ENCODE measurements around the gene FGF11.

The FGF11 gene

GRCh38 chr17:7404737-7405349, 34.5 kb upstream of the FGF11 start:
- DNase-seq (ENCODE audit: low spot score in 2 of 2) = peak in 1 of 2 experiments; percentile 74
- in situ Hi-C loops (cut with MboI; ENCODE audit: low sequenced_read_pairs) = no loop called here
- peak overlapping the region; percentile 69 for H3K4me3 ChIP-seq
- H3K9me3 ChIP-seq = no peaks in the 10 kb centered on the region
- peaks cover 6% of the 10 kb centered on the region for H3K4me1 ChIP-seq
- H3K27me3 ChIP-seq (ENCODE audit: low read depth) = no peaks in the 10 kb centered on the region
- H3K36me3 ChIP-seq (replicated peaks) = peaks cover 10% of the 10 kb centered on the region

DNA sequence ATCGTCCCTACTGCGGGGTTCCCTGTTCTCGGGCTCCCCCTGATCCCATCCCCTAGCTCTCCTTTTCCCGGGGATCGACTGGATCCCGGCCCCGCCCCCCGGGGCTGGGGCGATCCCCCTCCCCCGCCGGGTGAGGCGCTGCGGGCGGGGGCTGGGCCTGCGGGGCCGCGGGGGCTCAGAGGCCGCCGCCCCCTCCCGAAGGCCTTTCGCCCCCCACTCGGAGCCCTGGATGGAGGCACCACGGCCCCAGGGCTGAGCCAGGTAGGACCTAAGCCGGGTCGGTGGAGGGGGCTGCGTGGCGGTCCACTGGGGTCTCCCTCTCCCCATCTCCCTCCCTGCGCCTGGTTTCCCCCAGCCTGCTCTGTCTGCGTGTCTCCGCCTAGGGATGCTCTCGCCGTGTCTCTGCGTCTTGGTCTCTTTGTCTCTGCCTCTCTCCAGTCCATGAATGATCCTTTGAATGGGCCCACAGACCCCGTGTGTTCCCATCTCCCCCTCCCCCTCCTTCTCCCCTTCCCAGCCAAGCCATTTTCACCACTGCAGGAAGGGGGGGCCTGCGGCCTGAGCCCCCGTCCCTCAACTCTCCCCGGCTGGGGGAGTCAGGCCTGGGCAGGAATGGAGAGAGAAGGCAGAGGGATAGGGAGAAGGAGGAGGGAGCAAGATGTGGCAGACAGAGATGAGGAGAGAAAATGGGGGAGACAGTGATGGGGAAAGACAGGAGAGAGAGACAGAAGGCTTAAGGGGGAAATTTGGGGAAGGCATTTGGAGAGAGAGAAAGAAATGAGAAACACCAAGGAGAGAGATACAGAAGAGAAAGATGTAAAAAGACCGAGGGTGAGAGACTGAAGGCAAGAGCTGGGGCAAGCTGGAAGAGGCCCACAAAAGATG, 33.7 kb upstream of the FGF11 start:
- peaks cover 14% of the 10 kb centered on the region for H3K36me3 ChIP-seq (replicated peaks)
- peaks cover 6% of the 10 kb centered on the region for H3K4me1 ChIP-seq
- H3K4me3 ChIP-seq = peak overlapping the region; percentile 69
- DNase-seq (ENCODE audit: low spot score in 2 of 2) = peak in 1 of 2 experiments; percentile 40
- in situ Hi-C loops (cut with MboI; ENCODE audit: low sequenced_read_pairs) = no loop called here
- no peaks in the 10 kb centered on the region for H3K27me3 ChIP-seq (ENCODE audit: low read depth)
- no peaks in the 10 kb centered on the region for H3K9me3 ChIP-seq

GRCh38 chr17:7406235-7406825, 33.0 kb upstream of the FGF11 start:
- peak in 1 of 2 experiments; percentile 26 for DNase-seq (ENCODE audit: low spot score in 2 of 2)
- H3K27me3 ChIP-seq (ENCODE audit: low read depth) = no peaks in the 10 kb centered on the region
- H3K4me1 ChIP-seq = peaks cover 6% of the 10 kb centered on the region
- no peaks in the 10 kb centered on the region for H3K9me3 ChIP-seq
- in situ Hi-C loops (cut with MboI; ENCODE audit: low sequenced_read_pairs) = no loop called here
- peaks cover 14% of the 10 kb centered on the region for H3K36me3 ChIP-seq (replicated peaks)
- H3K4me3 ChIP-seq = peak overlapping the region; percentile 69

GRCh38 chr17:7407082-7407481, 32.2 kb upstream of the FGF11 start:
- Histone ChIP-seq H3K36me3 (replicated peaks) (peaks cover 12% of the 10 kb centered on the region), H3K9me3 (no peaks in the 10 kb centered on the region), H3K27me3 (ENCODE audit: low read depth) (no peaks in the 10 kb centered on the region), H3K4me3 (no peak overlapping the region), H3K4me1 (peaks cover 6% of the 10 kb centered on the region)
- in situ Hi-C loops (cut with MboI; ENCODE audit: low sequenced_read_pairs) = no loop called here
- DNase-seq (ENCODE audit: low spot score in 2 of 2) = no peak

GRCh38 chr17:7407485-7408251, 31.6 kb upstream of the FGF11 start, which contains the start of gene NLGN2:
TSS of gene NLGN2 (plus strand) at chr17:7407845. CDS start at chr17:7408256, 411 bp downstream.
- no peaks in the 10 kb centered on the region for H3K27me3 ChIP-seq (ENCODE audit: low read depth)
- H3K36me3 ChIP-seq (replicated peaks) = peaks cover 10% of the 10 kb centered on the region
- peaks cover 5% of the 10 kb centered on the region for H3K4me1 ChIP-seq
- no peak within 1 kb of the TSS for H3K4me3 ChIP-seq
- in situ Hi-C loops (cut with MboI; ENCODE audit: low sequenced_read_pairs) = no loop called here
- no peaks in the 10 kb centered on the region for H3K9me3 ChIP-seq
- DNase-seq (ENCODE audit: low spot score in 2 of 2) = no peak

GRCh38 chr17:7408252-7408727, 31.0 kb upstream of the FGF11 start:
- Histone ChIP-seq H3K27me3 (ENCODE audit: low read depth) (no peaks in the 10 kb centered on the region), H3K9me3 (no peaks in the 10 kb centered on the region), H3K4me1 (no peaks in the 10 kb centered on the region; the same call in 1 of the 2 replicates), H3K4me3 (no peak overlapping the region), H3K36me3 (replicated peaks) (peaks cover 9% of the 10 kb centered on the region)
- in situ Hi-C loops (cut with MboI; ENCODE audit: low sequenced_read_pairs) = no loop called here
- no peak for DNase-seq (ENCODE audit: low spot score in 2 of 2)

DNA sequence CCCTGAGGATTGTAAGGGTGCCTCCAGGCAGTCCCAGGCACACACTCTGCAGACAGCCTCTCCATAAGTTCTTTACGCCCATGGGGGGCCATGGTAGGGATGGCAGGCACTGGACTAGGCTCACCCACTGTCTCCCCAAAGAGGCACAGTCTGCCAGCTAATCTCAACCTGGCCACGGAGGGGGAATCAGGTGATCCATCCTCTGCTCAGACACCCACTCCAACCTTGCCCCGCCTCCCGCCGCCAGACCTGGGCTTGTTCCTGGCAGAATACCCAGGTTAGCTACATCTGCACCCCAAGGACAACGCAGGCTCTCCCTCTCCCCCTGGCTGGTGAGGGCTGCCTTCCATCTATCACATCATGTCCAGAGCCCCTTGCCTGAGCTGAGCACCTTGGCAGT, 30.4 kb upstream of the FGF11 start:
- no peak overlapping the region for H3K4me3 ChIP-seq
- H3K27me3 ChIP-seq (ENCODE audit: low read depth) = no peaks in the 10 kb centered on the region
- H3K9me3 ChIP-seq = no peaks in the 10 kb centered on the region
- in situ Hi-C loops (cut with MboI; ENCODE audit: low sequenced_read_pairs) = no loop called here
- H3K4me1 ChIP-seq = no peaks in the 10 kb centered on the region; the same call in 1 of the 2 replicates
- peaks cover 9% of the 10 kb centered on the region for H3K36me3 ChIP-seq (replicated peaks)
- DNase-seq (ENCODE audit: low spot score in 2 of 2) = no peak

- Histone ChIP-seq H3K27me3 (ENCODE audit: low read depth) (no peaks in the 10 kb centered on the region), H3K36me3 (replicated peaks) (peaks cover 9% of the 10 kb centered on the region), H3K4me3 (no peak overlapping the region), H3K9me3 (no peaks in the 10 kb centered on the region), H3K4me1 (no peaks in the 10 kb centered on the region; the same call in 1 of the 2 replicates)
- in situ Hi-C loops (cut with MboI; ENCODE audit: low sequenced_read_pairs) = no loop called here
- DNase-seq (ENCODE audit: low spot score in 2 of 2) = no peak
Observed at GRCh38 chr17:7409716-7410115, 29.6 kb upstream of the FGF11 start.

GRCh38 chr17:7410634-7411426, 28.5 kb upstream of the FGF11 start:
- in situ Hi-C loops (cut with MboI; ENCODE audit: low sequenced_read_pairs) = no loop called here

GRCh38 chr17:7411427-7411750, 27.9 kb upstream of the FGF11 start:
- no peaks in the 10 kb centered on the region for H3K9me3 ChIP-seq
- no peak for DNase-seq (ENCODE audit: low spot score in 2 of 2)
- H3K27me3 ChIP-seq (ENCODE audit: low read depth) = no peaks in the 10 kb centered on the region
- no peaks in the 10 kb centered on the region for H3K4me1 ChIP-seq
- in situ Hi-C loops (cut with MboI; ENCODE audit: low sequenced_read_pairs) = no loop called here
- peaks cover 15% of the 10 kb centered on the region for H3K36me3 ChIP-seq (replicated peaks)
- no peak overlapping the region for H3K4me3 ChIP-seq

More at GRCh38 chr17:7410634-7411426, 28.5 kb upstream of the FGF11 start:
- no peaks in the 10 kb centered on the region; the same call in 1 of the 2 replicates for H3K4me1 ChIP-seq
- H3K27me3 ChIP-seq (ENCODE audit: low read depth) = no peaks in the 10 kb centered on the region
- H3K9me3 ChIP-seq = no peaks in the 10 kb centered on the region
- no peak for DNase-seq (ENCODE audit: low spot score in 2 of 2)
- peaks cover 15% of the 10 kb centered on the region for H3K36me3 ChIP-seq (replicated peaks)
- no peak overlapping the region for H3K4me3 ChIP-seq

- Histone ChIP-seq H3K27me3 (ENCODE audit: low read depth) (no peaks in the 10 kb centered on the region), H3K4me1 (no peaks in the 10 kb centered on the region), H3K9me3 (no peaks in the 10 kb centered on the region), H3K36me3 (replicated peaks) (peaks cover 15% of the 10 kb centered on the region), H3K4me3 (no peak overlapping the region)
- in situ Hi-C loops (cut with MboI; ENCODE audit: low sequenced_read_pairs) = no loop called here
- DNase-seq (ENCODE audit: low spot score in 2 of 2) = no peak
Observed at GRCh38 chr17:7413346-7413985, 25.8 kb upstream of the FGF11 start.

GRCh38 chr17:7414837-7415236, 24.5 kb upstream of the FGF11 start:
- H3K27me3 ChIP-seq (ENCODE audit: low read depth) = no peaks in the 10 kb centered on the region
- peaks cover 10% of the 10 kb centered on the region for H3K36me3 ChIP-seq (replicated peaks)
- no peak for DNase-seq (ENCODE audit: low spot score in 2 of 2)
- in situ Hi-C loops (cut with MboI; ENCODE audit: low sequenced_read_pairs) = no loop called here
- H3K4me1 ChIP-seq = no peaks in the 10 kb centered on the region
- no peak overlapping the region for H3K4me3 ChIP-seq
- H3K9me3 ChIP-seq = no peaks in the 10 kb centered on the region

Measured in HAP-1 (cell line).